Measurements from ENCODE around the gene INTS13. TPM values are rescaled to one million over a fixed set of nuclear protein-coding genes. Genes with fewer than 3 reads are reported as not detected.
A peak's percentile ranks its signal among the peaks of the same experiment; 100 is the strongest.
"Not testable (repeated sequence)": the region's sequence is repeated elsewhere in the genome, so short reads cannot be mapped to it uniquely, and the experiment has no call there.

INTS13 gene
- total RNA-seq (2014; rRNA removed; shearing (Covaris generic)) = 22.9 and 23.7 TPM in 2 replicates

GRCh38 chr12:26937863-26938700, at the start of gene INTS13, which contains the start of gene FGFR1OP2:
Gene INTS13 (minus strand): TSS chr12:26937981. CDS start chr12:26936803, 1,178 bp downstream.
Gene FGFR1OP2 (plus strand): TSS chr12:26938470. CDS start chr12:26954159, 15,689 bp downstream.
- peak; percentile 100 for DNase-seq (ENCODE audit: low spot score)

- no peak for DNase-seq (ENCODE audit: low spot score)
Observed at GRCh38 chr12:26982866-26983265, 45.1 kb upstream of the INTS13 start.

GRCh38 chr12:26979733-26980132, 42.0 kb upstream of the INTS13 start:
- DNase-seq (ENCODE audit: low spot score) = no peak

GRCh38 chr12:26978801-26979200, 41.0 kb upstream of the INTS13 start:
- DNase-seq (ENCODE audit: low spot score) = no peak

GRCh38 chr12:26976687-26977086, 38.9 kb upstream of the INTS13 start:
- DNase-seq (ENCODE audit: low spot score) = no peak

- DNase-seq (ENCODE audit: low spot score) = no peak
Observed at GRCh38 chr12:26971963-26972362, 34.2 kb upstream of the INTS13 start.

- DNase-seq (ENCODE audit: low spot score) = no peak
Observed at GRCh38 chr12:26970136-26970535, 32.4 kb upstream of the INTS13 start.

GRCh38 chr12:26966842-26967241, 29.1 kb upstream of the INTS13 start:
- no peak for DNase-seq (ENCODE audit: low spot score)

GRCh38 chr12:26963413-26963812, 25.6 kb upstream of the INTS13 start:
- no peak for DNase-seq (ENCODE audit: low spot score)

- no peak for DNase-seq (ENCODE audit: low spot score)
Observed at GRCh38 chr12:26961803-26962202, 24.0 kb upstream of the INTS13 start.

- not testable (repeated sequence) for DNase-seq (ENCODE audit: low spot score)
Observed at GRCh38 chr12:26961391-26961790, 23.6 kb upstream of the INTS13 start.

GRCh38 chr12:26954027-26954426, 16.2 kb upstream of the INTS13 start:
- no peak for DNase-seq (ENCODE audit: low spot score)

GRCh38 chr12:26953447-26953846, 15.7 kb upstream of the INTS13 start:
- no peak for DNase-seq (ENCODE audit: low spot score)

- no peak for DNase-seq (ENCODE audit: low spot score)
Observed at GRCh38 chr12:26948309-26948708, 10.5 kb upstream of the INTS13 start.

- DNase-seq (ENCODE audit: low spot score) = no peak
Observed at GRCh38 chr12:26941215-26941594, 3.4 kb upstream of the INTS13 start.

- DNase-seq (ENCODE audit: low spot score) = no peak
Observed at GRCh38 chr12:26940516-26941214, 2.9 kb upstream of the INTS13 start.

GRCh38 chr12:26939953-26940352, 2.2 kb upstream of the INTS13 start:
- DNase-seq (ENCODE audit: low spot score) = peak; percentile 17

- DNase-seq (ENCODE audit: low spot score) = peak; percentile 37
Observed at GRCh38 chr12:26939192-26939832, 1.5 kb upstream of the INTS13 start.

- DNase-seq (ENCODE audit: low spot score) = no peak
Observed at GRCh38 chr12:26938701-26939062, 901 bp upstream of the INTS13 start.

- no peak for DNase-seq (ENCODE audit: low spot score)
Observed at GRCh38 chr12:26937443-26937862, 328 bp downstream of the INTS13 start.

- DNase-seq (ENCODE audit: low spot score) = peak; percentile 22
Observed at GRCh38 chr12:26936559-26937442, 980 bp downstream of the INTS13 start.
